ENCODE results near the gene CTF1.

Gene CTF1

GRCh38 chr16:30896261-30896888 is at the start of gene CTF1:
Gene CTF1 (plus strand): TSS chr16:30896614. CDS start chr16:30896644, 30 bp downstream.
- TF ChIP-seq CTCF (IDR thresholded peaks at IDR 0.05), result no peak

- no peak for TF ChIP-seq CTCF (IDR thresholded peaks at IDR 0.05)
Measured at GRCh38 chr16:30846649-30847402, 49.6 kb upstream of the CTF1 start.

- no peak for TF ChIP-seq CTCF (IDR thresholded peaks at IDR 0.05)
Measured at GRCh38 chr16:30850246-30850645, 46.2 kb upstream of the CTF1 start.

GRCh38 chr16:30853758-30854157 is 42.7 kb upstream of the CTF1 start:
- TF ChIP-seq CTCF (IDR thresholded peaks at IDR 0.05), result no peak

- no peak for TF ChIP-seq CTCF (IDR thresholded peaks at IDR 0.05)
Measured at GRCh38 chr16:30858111-30858495, 38.3 kb upstream of the CTF1 start.

- TF ChIP-seq CTCF (IDR thresholded peaks at IDR 0.05), result no peak
Measured at GRCh38 chr16:30858829-30859423, 37.5 kb upstream of the CTF1 start.

GRCh38 chr16:30866031-30866430 is 30.4 kb upstream of the CTF1 start:
- TF ChIP-seq CTCF (IDR thresholded peaks at IDR 0.05), result no peak

Measured in LNCAP (cell line).